HEK293 (cell line): ENCODE measurements around the gene RUFY1.
A peak's percentile ranks its signal among the peaks of the same experiment; 100 is the strongest.

Experiments used
- CTCF ChIA-PET: fragments of 350-600 bp; formaldehyde crosslinking; extraction: SDS; loops from one replicate; lab custom pipeline; 2021; ENCODE audit warnings: antibody characterized with exemption; lab: Yijun Ruan, JAX
- POLR2A ChIA-PET: fragments of 300-600 bp; formaldehyde crosslinking; extraction: SDS; loops from one replicate; lab custom pipeline; 2020; ENCODE audit warnings: antibody characterized with exemption, inconsistent platforms; lab: Yijun Ruan, JAX
- H3K27ac ChIP-seq: fragments of 200-500 bp; sonication (Bioruptor generic); 2 replicates; pipeline ENCODE4 v1.5.1; 2014; ENCODE audit warnings: low read depth, low read length, control low read depth, inconsistent platforms; ENCODE audit errors: extremely low read depth
- H3K36me3 ChIP-seq, 2 experiments: fragments of 200-500 bp in 1 of 2; sonication (Bioruptor generic) in 1 of 2; 1 replicate in 1 of 2; 2 replicates in 1 of 2; pipeline ENCODE4 v1.5.1; 2014 to 2017; ENCODE audit warnings: inconsistent platforms in 2 of 2, low read length in 2 of 2; ENCODE audit not compliant: control insufficient read depth in 2 of 2, insufficient read depth in 1 of 2
- H3K4me1 ChIP-seq: fragments of 200-500 bp; sonication (Bioruptor generic); 2 replicates; pipeline ENCODE4 v1.5.1; 2014; ENCODE audit warnings: mild to moderate bottlenecking, low read length, inconsistent platforms; ENCODE audit not compliant: control insufficient read depth, insufficient read depth
- H3K4me3 ChIP-seq: 2 replicates; pipeline ENCODE4 v1.5.1; 2011; ENCODE audit warnings: low read depth, mild to moderate bottlenecking, control low read depth, low read length, moderate library complexity
- H3K9me3 ChIP-seq: fragments of 200-500 bp; sonication (Bioruptor generic); 2 replicates; pipeline ENCODE4 v1.5.1; 2014; ENCODE audit warnings: low read depth, low read length, inconsistent platforms; ENCODE audit not compliant: control insufficient read depth, insufficient read depth
- BCL11B ChIP-seq: fragments of 450-650 bp; formaldehyde crosslinking; IDR thresholded peaks from 2 replicates; pipeline ENCODE4 v1.5.1; 2016; ENCODE audit warnings: low read depth, missing biosample characterization, missing genetic modification characterization
- FEZF1 ChIP-seq: fragments of 450-650 bp; formaldehyde crosslinking; IDR thresholded peaks from 2 replicates; pipeline ENCODE4 v1.5.1; 2016; ENCODE audit warnings: missing biosample characterization, missing genetic modification characterization
- HOXA7 ChIP-seq: sonication (generic); formaldehyde crosslinking; IDR thresholded peaks from 2 replicates; pipeline ENCODE4 v1.8.1; 2022; ENCODE audit warnings: missing genetic modification reagents, borderline replicate concordance
- KLF16 ChIP-seq: fragments of 450-650 bp; formaldehyde crosslinking; IDR thresholded peaks from 2 replicates; pipeline ENCODE4 v1.5.1; 2017; ENCODE audit warnings: missing biosample characterization, missing genetic modification characterization
- PRDM1 ChIP-seq: fragments of 450-650 bp; formaldehyde crosslinking; IDR thresholded peaks from 2 replicates; pipeline ENCODE4; 2016; ENCODE audit warnings: missing biosample characterization, missing genetic modification characterization
- SALL2 ChIP-seq: fragments of 450-650 bp; formaldehyde crosslinking; IDR thresholded peaks from 2 replicates; pipeline ENCODE4 v1.5.0; 2017; ENCODE audit warnings: missing biosample characterization, mild to moderate bottlenecking, missing genetic modification characterization, borderline replicate concordance
- SCRT1 ChIP-seq: fragments of 450-650 bp; formaldehyde crosslinking; IDR thresholded peaks from 2 replicates; pipeline ENCODE4 v1.5.1; 2016; ENCODE audit warnings: missing biosample characterization, missing genetic modification characterization, borderline replicate concordance
- SP7 ChIP-seq: fragments of 450-650 bp; formaldehyde crosslinking; IDR thresholded peaks from 2 replicates; pipeline ENCODE4 v1.5.1; 2016; ENCODE audit warnings: missing biosample characterization, missing genetic modification characterization
- TRIM28 ChIP-seq: IDR thresholded peaks from 2 replicates; pipeline ENCODE4 v1.6.1; 2011; ENCODE audit warnings: low read length, control low read depth, borderline replicate concordance
- WT1 ChIP-seq: fragments of 450-650 bp; formaldehyde crosslinking; IDR thresholded peaks from 2 replicates; pipeline ENCODE4 v1.5.1; 2016; ENCODE audit warnings: missing biosample characterization, missing genetic modification characterization
- ZNF202 ChIP-seq: fragments of 450-650 bp; formaldehyde crosslinking; IDR thresholded peaks from 2 replicates; pipeline ENCODE4 v1.5.1; 2016; ENCODE audit warnings: missing biosample characterization, missing genetic modification characterization, borderline replicate concordance
- ZNF366 ChIP-seq: fragments of 450-650 bp; formaldehyde crosslinking; conservative IDR thresholded peaks from 2 replicates; pipeline ENCODE4 v1.5.1; 2016; ENCODE audit warnings: missing biosample characterization, missing genetic modification characterization
- ZNF423 ChIP-seq: fragments of 450-650 bp; formaldehyde crosslinking; IDR thresholded peaks from 2 replicates; pipeline ENCODE4 v1.5.1; 2016; ENCODE audit warnings: missing biosample characterization, missing genetic modification characterization
- ZNF513 ChIP-seq: fragments of 450-650 bp; IDR thresholded peaks from 2 replicates; pipeline ENCODE4 v1.5.1; 2018; ENCODE audit warnings: missing biosample characterization, missing genetic modification characterization
- ZNF558 ChIP-seq: fragments of 450-650 bp; formaldehyde crosslinking; IDR thresholded peaks from 2 replicates; pipeline ENCODE4 v1.5.1; 2016; ENCODE audit warnings: missing biosample characterization, missing genetic modification characterization
- ZNF571 ChIP-seq: fragments of 450-650 bp; formaldehyde crosslinking; IDR thresholded peaks from 2 replicates; pipeline ENCODE4 v1.5.0; 2017; ENCODE audit warnings: missing biosample characterization, missing genetic modification characterization
- ZNF701 ChIP-seq: fragments of 450-650 bp; formaldehyde crosslinking; IDR thresholded peaks from 2 replicates; pipeline ENCODE4 v1.5.1; 2016; ENCODE audit warnings: missing biosample characterization, missing genetic modification characterization
- ZSCAN4 ChIP-seq: fragments of 450-650 bp; formaldehyde crosslinking; IDR thresholded peaks from 2 replicates; pipeline ENCODE4 v1.5.1; 2017; ENCODE audit warnings: missing biosample characterization, missing genetic modification characterization
- TF ChIP-seq, protein P1 (sequence below): fragments of 450-650 bp; formaldehyde crosslinking; IDR thresholded peaks from 2 replicates; pipeline ENCODE4 v1.5.1; 2016; ENCODE audit warnings: missing biosample characterization, missing genetic modification characterization
- TF ChIP-seq, protein P2 (sequence below): fragments of 450-650 bp; formaldehyde crosslinking; IDR thresholded peaks from 2 replicates; pipeline ENCODE4 v1.5.1; 2016; ENCODE audit warnings: missing biosample characterization, missing genetic modification characterization
- TF ChIP-seq, protein P3 (sequence below): fragments of 450-650 bp; formaldehyde crosslinking; IDR thresholded peaks from 2 replicates; pipeline ENCODE4 v1.5.1; 2016; ENCODE audit warnings: missing biosample characterization, missing genetic modification characterization
- TF ChIP-seq, protein P4 (sequence below): fragments of 450-650 bp; formaldehyde crosslinking; IDR thresholded peaks from 2 replicates; pipeline ENCODE4 v1.5.1; 2016; ENCODE audit warnings: missing biosample characterization, missing genetic modification characterization
- TF ChIP-seq, protein P5 (sequence below): fragments of 450-650 bp; formaldehyde crosslinking; IDR thresholded peaks from 2 replicates; pipeline ENCODE4 v1.5.1; 2017; ENCODE audit warnings: missing biosample characterization, missing genetic modification characterization

The RUFY1 gene

DNA sequence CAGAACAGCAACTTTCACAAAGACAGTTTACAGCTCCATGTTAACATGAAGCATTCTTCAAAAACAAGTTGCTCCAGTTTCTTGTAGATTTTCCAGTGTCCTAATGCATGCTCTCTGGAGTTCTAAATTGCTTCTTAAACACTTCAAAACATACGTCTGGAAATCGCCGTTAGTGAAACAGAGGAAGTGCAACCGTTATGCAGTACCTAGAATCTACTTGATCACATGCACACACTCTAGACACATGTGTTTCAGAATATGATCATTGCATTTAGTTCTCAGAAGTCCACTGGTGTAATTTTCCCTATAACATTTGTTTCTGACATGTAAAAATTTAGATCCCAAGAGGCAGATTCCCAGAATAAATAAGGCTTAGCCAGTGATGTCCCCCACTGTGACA is 41.1 kb upstream of the RUFY1 start:
- ChIA-PET POLR2A (no interaction called here), CTCF (no interaction called here)
- Histone ChIP-seq H3K4me1 (no peaks in the 10 kb centered on the region), H3K9me3 (no peaks in the 10 kb centered on the region), H3K27ac (no peak overlapping the region), H3K4me3 (no peak overlapping the region), H3K36me3 (no peaks in the 10 kb centered on the region)
- TF ChIP-seq SALL2 (tag by site-specific recombination) (no peak), ZNF202 (no peak), HOXA7 (CRISPR knock-in tag) (no peak), FEZF1 (tag by site-specific recombination) (no peak), TRIM28 (no peak), BCL11B (tag by site-specific recombination) (no peak), SCRT1 (no peak), KLF16 (tag by site-specific recombination) (no peak), ZNF423 (tag by site-specific recombination) (no peak), PRDM1 (no peak), SP7 (tag by site-specific recombination) (no peak), WT1 (tag by site-specific recombination) (no peak), ZNF571 (tag by site-specific recombination) (no peak)
- TF ChIP-seq, protein P1, sequence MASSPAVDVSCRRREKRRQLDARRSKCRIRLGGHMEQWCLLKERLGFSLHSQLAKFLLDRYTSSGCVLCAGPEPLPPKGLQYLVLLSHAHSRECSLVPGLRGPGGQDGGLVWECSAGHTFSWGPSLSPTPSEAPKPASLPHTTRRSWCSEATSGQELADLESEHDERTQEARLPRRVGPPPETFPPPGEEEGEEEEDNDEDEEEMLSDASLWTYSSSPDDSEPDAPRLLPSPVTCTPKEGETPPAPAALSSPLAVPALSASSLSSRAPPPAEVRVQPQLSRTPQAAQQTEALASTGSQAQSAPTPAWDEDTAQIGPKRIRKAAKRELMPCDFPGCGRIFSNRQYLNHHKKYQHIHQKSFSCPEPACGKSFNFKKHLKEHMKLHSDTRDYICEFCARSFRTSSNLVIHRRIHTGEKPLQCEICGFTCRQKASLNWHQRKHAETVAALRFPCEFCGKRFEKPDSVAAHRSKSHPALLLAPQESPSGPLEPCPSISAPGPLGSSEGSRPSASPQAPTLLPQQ (tag by site-specific recombination), result no peak
- TF ChIP-seq, protein P2, sequence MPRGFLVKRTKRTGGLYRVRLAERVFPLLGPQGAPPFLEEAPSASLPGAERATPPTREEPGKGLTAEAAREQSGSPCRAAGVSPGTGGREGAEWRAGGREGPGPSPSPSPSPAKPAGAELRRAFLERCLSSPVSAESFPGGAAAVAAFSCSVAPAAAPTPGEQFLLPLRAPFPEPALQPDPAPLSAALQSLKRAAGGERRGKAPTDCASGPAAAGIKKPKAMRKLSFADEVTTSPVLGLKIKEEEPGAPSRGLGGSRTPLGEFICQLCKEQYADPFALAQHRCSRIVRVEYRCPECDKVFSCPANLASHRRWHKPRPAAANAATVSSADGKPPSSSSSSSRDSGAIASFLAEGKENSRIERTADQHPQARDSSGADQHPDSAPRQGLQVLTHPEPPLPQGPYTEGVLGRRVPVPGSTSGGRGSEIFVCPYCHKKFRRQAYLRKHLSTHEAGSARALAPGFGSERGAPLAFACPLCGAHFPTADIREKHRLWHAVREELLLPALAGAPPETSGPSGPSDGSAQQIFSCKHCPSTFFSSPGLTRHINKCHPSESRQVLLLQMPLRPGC (tag by site-specific recombination), result no peak
- TF ChIP-seq, protein P3, sequence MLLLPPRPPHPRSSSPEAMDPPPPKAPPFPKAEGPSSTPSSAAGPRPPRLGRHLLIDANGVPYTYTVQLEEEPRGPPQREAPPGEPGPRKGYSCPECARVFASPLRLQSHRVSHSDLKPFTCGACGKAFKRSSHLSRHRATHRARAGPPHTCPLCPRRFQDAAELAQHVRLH (tag by site-specific recombination), result no peak
- TF ChIP-seq, protein P4, sequence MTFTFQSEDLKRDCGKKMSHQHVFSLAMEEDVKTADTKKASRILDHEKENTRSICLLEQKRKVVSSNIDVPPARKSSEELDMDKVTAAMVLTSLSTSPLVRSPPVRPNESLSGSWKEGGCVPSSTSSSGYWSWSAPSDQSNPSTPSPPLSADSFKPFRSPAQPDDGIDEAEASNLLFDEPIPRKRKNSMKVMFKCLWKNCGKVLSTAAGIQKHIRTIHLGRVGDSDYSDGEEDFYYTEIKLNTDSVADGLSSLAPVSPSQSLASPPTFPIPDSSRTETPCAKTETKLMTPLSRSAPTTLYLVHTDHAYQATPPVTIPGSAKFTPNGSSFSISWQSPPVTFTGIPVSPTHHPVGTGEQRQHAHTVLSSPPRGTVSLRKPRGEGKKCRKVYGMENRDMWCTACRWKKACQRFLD, result no peak

- TF ChIP-seq ZSCAN4 (no peak), ZNF513 (tag by site-specific recombination) (peak; percentile 91), ZNF558 (tag by site-specific recombination) (no peak), ZNF366 (tag by site-specific recombination) (peak; percentile 74), ZNF701 (no peak)
- TF ChIP-seq, protein P5, sequence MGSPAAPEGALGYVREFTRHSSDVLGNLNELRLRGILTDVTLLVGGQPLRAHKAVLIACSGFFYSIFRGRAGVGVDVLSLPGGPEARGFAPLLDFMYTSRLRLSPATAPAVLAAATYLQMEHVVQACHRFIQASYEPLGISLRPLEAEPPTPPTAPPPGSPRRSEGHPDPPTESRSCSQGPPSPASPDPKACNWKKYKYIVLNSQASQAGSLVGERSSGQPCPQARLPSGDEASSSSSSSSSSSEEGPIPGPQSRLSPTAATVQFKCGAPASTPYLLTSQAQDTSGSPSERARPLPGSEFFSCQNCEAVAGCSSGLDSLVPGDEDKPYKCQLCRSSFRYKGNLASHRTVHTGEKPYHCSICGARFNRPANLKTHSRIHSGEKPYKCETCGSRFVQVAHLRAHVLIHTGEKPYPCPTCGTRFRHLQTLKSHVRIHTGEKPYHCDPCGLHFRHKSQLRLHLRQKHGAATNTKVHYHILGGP (tag by site-specific recombination), result no peak
- Histone ChIP-seq H3K4me3 (no peak overlapping the region), H3K36me3 (no peaks in the 10 kb centered on the region), H3K9me3 (no peaks in the 10 kb centered on the region), H3K4me1 (no peaks in the 10 kb centered on the region), H3K27ac (no peak overlapping the region)
- ChIA-PET POLR2A (interaction anchor here (0.7 to 1.0 kb wide), 2 partner anchors 40 to 41 kb away, joined by 3 read pairs; no protein-coding TSS in a partner anchor), CTCF (no interaction called here)
Observed at GRCh38 chr5:179509845-179510244, 40.5 kb upstream of the RUFY1 start.
